Ishikawa (cell line): ENCODE measurements around the gene PTPN6.

Source experiments
- CEBPB ChIP-seq: IDR thresholded peaks from 2 replicates; pipeline ENCODE4 v1.6.1; 2012
- CREB1 ChIP-seq: IDR thresholded peaks from 2 replicates; pipeline ENCODE4 v1.6.1; 2012; ENCODE audit warnings: low read depth
- EGR1 ChIP-seq: IDR thresholded peaks from 2 replicates; pipeline ENCODE4 v1.6.1; 2012
- EP300 ChIP-seq: IDR thresholded peaks from 2 replicates; pipeline ENCODE4 v1.6.1; 2012; ENCODE audit warnings: borderline replicate concordance
- FOXM1 ChIP-seq: IDR thresholded peaks from 2 replicates; pipeline ENCODE4 v1.6.1; 2012; ENCODE audit warnings: low read depth, borderline replicate concordance
- MAX ChIP-seq: IDR thresholded peaks from 2 replicates; pipeline ENCODE4 v1.6.1; 2012
- NFIC ChIP-seq: IDR thresholded peaks from 2 replicates; pipeline ENCODE4 v1.6.1; 2012
- RAD21 ChIP-seq: IDR thresholded peaks from 2 replicates; pipeline ENCODE4 v1.6.1; 2012; ENCODE audit warnings: low read depth
- REST ChIP-seq: IDR thresholded peaks from 2 replicates; pipeline ENCODE4 v1.6.1; 2012; ENCODE audit warnings: low read depth, mild to moderate bottlenecking
- TAF1 ChIP-seq: IDR thresholded peaks from 2 replicates; pipeline ENCODE4 v1.6.1; 2012; ENCODE audit warnings: low read depth, mild to moderate bottlenecking
- TCF12 ChIP-seq: IDR thresholded peaks from 2 replicates; pipeline ENCODE4 v1.6.1; 2012; ENCODE audit warnings: low read depth
- TEAD4 ChIP-seq: IDR thresholded peaks from 2 replicates; pipeline ENCODE4 v1.6.1; 2012
- YY1 ChIP-seq: IDR thresholded peaks from 2 replicates; pipeline ENCODE4 v1.6.1; 2012; ENCODE audit warnings: low read depth
- ZBTB7A ChIP-seq: IDR thresholded peaks from 2 replicates; pipeline ENCODE4 v1.6.1; 2012; ENCODE audit warnings: low read depth
- TF ChIP-seq, protein P1 (sequence below): IDR thresholded peaks from 2 replicates; pipeline ENCODE4 v1.6.1; 2012

PTPN6 gene

DNA sequence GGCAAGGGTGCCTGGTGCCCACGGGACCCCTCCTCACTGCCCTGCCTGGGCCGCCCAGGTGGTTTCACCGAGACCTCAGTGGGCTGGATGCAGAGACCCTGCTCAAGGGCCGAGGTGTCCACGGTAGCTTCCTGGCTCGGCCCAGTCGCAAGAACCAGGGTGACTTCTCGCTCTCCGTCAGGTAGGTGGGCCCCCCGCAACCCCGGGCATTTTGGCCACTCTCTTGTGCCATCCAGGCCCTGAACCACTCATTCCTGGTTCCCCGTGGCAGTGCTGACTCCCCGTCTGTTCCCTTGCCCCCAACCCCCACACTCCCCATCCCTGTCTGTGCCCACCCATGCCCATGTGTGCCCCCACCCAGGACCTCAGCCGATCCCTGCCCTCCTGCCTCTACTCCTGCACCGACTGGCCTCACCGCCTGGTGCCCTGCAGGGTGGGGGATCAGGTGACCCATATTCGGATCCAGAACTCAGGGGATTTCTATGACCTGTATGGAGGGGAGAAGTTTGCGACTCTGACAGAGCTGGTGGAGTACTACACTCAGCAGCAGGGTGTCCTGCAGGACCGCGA, 480 bp downstream of the PTPN6 start:
- TF ChIP-seq EGR1 (no peak), MAX (no peak), TAF1 (no peak), CREB1 (no peak), CEBPB (no peak), FOXM1 (no peak), EP300 (no peak), RAD21 (no peak)
- TF ChIP-seq, protein P1, sequence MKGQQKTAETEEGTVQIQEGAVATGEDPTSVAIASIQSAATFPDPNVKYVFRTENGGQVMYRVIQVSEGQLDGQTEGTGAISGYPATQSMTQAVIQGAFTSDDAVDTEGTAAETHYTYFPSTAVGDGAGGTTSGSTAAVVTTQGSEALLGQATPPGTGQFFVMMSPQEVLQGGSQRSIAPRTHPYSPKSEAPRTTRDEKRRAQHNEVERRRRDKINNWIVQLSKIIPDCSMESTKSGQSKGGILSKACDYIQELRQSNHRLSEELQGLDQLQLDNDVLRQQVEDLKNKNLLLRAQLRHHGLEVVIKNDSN = no peak

DNA sequence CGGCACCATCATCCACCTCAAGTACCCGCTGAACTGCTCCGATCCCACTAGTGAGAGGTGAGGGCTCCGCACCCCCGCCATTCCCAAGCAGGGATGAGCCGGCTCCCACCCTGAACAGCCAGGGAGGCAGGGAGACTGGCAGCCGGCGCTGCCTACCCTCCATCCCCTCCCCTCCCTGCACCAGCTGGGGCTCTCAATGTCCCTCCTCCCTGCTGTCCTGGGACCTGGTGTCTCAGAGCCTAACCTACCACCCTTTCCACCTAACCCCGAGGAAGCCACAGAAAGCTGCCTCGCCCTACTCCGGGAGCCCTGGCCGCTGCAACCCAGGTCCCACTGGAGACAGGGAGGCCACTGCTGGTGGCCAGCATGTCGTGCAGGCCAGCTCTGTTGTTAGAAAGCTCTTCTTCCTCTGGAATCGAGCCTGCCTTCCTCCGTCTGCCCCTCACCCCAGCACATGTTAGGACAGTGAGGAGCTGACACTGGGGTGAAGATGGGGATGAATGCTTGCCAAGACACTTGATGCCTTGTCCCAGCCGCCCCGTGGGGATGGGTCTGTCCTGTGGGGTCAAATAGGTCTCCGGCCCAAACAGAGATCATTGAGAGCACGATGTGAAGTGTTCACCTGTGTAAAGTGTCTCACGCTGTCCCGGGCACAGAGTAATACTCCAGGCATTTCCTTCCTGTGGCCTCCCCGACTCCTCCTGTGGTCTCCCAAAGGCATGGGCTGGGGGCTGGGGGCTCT, 1.1 kb downstream of the PTPN6 start:
- TF ChIP-seq TEAD4 = no peak
- no peak for TF ChIP-seq EGR1
- no peak for TF ChIP-seq YY1
- TF ChIP-seq, protein P1 = no peak
- TF ChIP-seq ZBTB7A = no peak
- no peak for TF ChIP-seq REST
- no peak for TF ChIP-seq CREB1
- no peak for TF ChIP-seq RAD21
- no peak for TF ChIP-seq TCF12
- TF ChIP-seq EP300 = no peak
- no peak for TF ChIP-seq TAF1
- TF ChIP-seq NFIC = no peak
- TF ChIP-seq MAX = no peak
- TF ChIP-seq FOXM1 = no peak
- no peak for TF ChIP-seq CEBPB

- TF ChIP-seq YY1 (no peak), MAX (no peak), EGR1 (no peak), RAD21 (no peak)
These were observed 1.8 kb downstream of the PTPN6 start for GRCh38 chr12:6952863-6953441.

DNA sequence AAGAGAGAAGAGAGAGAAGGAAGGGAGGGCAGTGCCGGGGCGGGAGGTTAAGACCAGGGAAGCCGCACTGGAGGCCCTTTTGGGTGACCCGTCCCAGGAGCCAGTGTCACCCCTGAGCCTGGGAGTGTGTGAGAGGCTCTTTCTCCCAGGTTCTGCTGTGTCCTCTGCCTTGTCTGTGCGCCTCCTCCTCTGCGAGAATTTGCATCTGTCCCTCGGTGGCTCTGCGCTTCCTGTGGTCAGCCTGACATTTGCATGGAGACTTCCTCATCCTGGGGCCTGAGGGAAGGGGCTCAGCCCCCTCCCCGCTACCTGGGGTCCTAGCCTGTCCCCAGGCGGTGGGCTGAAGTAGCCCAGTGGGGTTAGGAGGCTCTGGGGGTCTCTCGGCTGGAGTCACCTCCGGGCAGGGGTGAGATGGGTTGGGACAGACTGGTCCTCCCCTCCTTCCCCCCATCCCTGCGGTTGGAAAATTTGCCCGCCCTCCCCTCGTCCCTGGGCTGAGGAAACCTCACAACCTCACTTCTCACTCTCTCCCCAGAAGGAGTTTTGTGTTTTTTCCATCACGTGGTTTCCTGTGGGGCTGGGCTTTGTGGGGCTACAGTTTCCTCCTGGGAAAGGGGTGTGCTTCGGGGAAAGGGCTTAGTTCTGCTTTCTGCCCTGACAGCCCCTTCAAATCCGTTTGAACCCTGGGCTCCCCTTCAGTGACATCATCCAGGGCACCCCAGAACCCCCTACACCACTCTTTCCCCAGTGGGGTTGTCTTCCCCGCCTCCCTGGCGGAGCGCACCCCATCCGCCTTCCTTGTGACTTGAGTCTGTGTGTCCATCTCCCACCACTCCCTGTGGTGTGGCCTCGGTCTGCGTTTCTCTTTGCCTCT, 2.5 kb downstream of the PTPN6 start:
- no peak for TF ChIP-seq TEAD4
- no peak for TF ChIP-seq MAX
- TF ChIP-seq ZBTB7A = no peak
- TF ChIP-seq EGR1 = no peak
- TF ChIP-seq FOXM1 = no peak

GRCh38 chr12:6954316-6955107, 3.4 kb downstream of the PTPN6 start:
- no peak for TF ChIP-seq EP300
- TF ChIP-seq TAF1 = no peak
- TF ChIP-seq EGR1 = no peak
- TF ChIP-seq FOXM1 = no peak
- TF ChIP-seq CREB1 = no peak
- TF ChIP-seq MAX = no peak
- no peak for TF ChIP-seq TCF12
- TF ChIP-seq REST = no peak
- no peak for TF ChIP-seq TEAD4
- TF ChIP-seq ZBTB7A = no peak
- no peak for TF ChIP-seq CEBPB
- no peak for TF ChIP-seq NFIC
- TF ChIP-seq RAD21 = no peak
- TF ChIP-seq YY1 = no peak
- TF ChIP-seq, protein P1 = no peak
